ENCODE data around the gene GPX6.
"Not testable (repeated sequence)": the region's sequence is repeated elsewhere in the genome, so short reads cannot be mapped to it uniquely, and the experiment has no call there.

- TF ChIP-seq EZH2 (IDR thresholded peaks at IDR 0.05; ENCODE audit: borderline replicate concordance, low read depth, low read length, poor library complexity, severe bottlenecking); CTCF (conservative IDR thresholded peaks at IDR 0.05; ENCODE audit: low read depth, low read length): not testable (repeated sequence)
Measured at GRCh38 chr6:28512387-28512786, 3.2 kb downstream of the GPX6 start.

Data from A673 (cell line).